NCI-H146 (cell line): ENCODE measurements around the gene NEK1.
"Not testable (repeated sequence)": the region's sequence is repeated elsewhere in the genome, so short reads cannot be mapped to it uniquely, and the experiment has no call there.

Source experiments
- DNase-seq: peaks from one replicate; lab custom pipeline; 2025; lab: John Stamatoyannopoulos, UW

Gene NEK1

DNA sequence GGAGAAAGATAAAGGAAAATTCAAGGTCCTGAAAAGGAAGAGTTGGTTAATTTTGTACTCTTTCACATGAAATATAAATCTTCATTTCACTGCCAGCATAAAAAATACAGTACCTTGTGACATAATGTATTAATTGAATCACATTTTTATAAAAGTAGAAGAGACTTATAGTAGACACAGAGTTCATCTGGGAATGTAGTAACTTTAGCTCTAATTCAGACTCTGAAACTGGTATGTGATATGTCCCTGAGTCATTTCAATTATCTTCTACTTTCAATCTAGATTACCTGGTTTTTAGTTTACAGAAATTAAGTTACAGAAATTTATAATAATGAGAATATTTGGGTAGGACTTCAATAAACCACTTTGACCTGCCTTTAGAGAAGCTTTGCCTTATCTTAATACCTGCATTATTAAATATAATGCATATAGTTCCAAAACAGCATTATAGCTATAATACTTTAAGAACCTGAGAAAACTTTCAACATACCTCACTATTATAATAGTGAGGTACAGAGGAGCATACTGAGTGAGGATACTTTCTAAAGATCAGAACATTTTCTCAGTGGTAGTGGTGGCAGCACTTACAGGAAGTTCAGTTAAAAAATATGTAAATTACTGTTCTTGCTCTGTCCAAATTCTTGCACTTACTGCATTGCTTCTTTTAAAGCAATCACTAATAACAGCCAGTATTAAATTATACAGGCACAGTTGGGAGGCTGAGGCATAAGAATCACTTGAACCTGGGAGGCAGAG lies 11.2 kb downstream of the NEK1 start:
- DNase-seq, result no peak

DNA sequence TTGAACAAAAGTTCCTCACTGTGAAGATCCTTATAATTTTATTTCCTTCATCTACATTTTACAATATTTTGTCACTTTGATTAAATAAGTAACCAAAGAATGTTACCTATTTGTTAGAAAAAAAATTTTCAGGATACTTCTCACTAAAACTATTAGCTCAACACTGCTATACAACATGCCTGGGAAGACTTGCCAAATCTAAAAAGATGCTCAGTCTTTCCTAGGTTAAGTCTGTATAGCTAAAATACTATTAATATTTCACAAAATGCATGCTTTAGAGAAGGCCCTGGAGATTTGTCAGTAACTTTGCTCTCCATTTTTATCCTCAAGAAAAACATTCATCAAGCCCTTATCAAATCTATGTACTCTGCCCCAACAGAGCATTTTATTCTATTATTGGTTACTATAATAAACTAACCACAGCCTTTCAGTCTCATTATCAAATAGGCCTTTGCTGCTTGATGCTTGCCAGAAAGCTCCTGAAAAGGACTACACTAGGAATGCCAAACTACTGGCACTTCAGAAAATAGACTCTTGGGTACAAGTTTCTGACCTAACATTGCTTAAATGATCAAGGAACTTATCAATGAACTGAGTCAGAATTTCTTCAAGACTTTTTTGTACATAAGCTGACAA lies 17.7 kb downstream of the NEK1 start:
- no peak for DNase-seq

DNA sequence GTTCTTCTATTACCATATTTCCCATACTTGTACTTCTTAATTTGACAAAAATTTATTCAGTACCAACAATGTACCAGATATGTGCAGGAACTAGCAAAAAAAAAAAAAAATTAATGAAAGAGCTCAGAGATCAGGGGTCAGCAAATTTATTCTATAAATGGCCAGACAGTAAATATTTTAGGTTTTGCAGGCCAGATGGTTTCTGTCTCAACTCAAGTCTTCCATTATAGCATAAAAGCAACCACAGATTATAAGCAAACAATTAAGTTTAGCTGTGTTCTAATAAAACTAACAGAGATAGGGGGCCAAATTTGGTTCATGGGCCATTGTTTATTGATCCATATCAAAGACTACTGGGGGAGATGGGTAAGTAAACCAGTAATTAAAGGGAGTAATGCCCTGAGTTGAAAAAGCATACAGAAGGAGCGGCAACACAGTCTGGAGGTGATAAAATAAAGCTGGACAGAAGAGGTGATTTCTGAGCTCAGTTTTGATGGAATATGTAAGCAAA lies 19.3 kb downstream of the NEK1 start:
- no peak for DNase-seq

- no peak for DNase-seq
Measured at GRCh38 chr4:169583563-169583962, 28.8 kb downstream of the NEK1 start.

- no peak for DNase-seq
Measured at GRCh38 chr4:169582706-169583105, 29.7 kb downstream of the NEK1 start.

DNA sequence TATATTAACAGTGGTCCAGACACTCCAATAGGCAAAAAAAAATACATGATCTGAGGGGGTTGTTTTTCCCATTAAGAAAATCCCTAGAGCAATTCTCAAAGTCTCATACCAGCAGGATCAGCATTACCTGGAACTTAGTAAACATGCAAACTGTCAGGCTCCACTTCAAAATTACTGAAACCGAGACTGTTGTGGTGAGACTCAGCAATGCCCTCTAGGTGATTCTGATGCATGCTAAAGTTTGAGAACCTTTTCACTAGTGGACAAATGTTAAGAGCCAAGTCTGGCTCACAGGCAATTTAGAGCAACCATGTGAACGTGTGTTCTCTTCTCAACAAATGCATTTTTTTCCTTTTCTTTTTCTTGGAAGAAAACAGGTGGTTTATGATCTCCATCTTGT lies 30.2 kb downstream of the NEK1 start:
- no peak for DNase-seq

- DNase-seq, result no peak
Measured at GRCh38 chr4:169573889-169574288, 38.5 kb downstream of the NEK1 start.

- no peak for DNase-seq
Measured at GRCh38 chr4:169571435-169571834, 40.9 kb downstream of the NEK1 start.

DNA sequence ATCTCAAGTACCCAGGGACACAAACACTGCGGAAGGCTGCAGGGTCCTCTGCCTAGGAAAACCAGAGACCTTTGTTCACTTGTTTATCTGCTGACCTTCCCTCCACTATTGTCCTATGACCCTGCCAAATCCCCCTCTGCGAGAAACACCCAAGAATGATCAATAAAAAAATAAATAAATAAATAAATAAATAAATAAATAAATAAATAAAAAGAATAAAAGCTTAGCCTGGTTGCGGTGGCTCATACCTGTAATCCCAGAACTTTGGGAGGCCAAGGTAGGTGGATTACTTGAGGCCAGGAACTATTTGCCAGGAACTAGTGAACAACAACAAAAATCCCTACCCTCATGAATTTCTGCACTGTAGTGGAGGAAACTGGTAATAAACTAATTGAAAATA lies 41.4 kb downstream of the NEK1 start:
- DNase-seq, result not testable (repeated sequence)

GRCh38 chr4:169570266-169570665 lies 42.1 kb downstream of the NEK1 start:
- DNase-seq, result not testable (repeated sequence)

- not testable (repeated sequence) for DNase-seq
Measured at GRCh38 chr4:169569188-169569587, 43.2 kb downstream of the NEK1 start.

DNA sequence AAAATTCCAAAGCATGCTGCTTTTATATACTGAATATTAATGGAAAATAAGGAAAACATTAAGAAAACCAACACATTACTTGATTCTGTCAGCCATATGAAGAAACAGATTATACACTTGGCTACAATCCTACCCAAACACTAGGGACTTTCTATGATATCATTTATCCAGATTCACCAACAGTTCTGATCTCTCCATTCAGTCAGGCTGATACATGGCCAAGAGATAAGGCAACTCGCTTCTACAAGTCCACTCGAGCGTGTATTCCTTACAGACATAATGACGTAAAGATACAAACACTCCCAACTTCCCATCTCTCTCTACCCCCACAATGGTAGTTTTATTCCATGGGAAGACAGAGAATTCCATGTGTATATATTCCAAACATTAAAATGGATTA lies 44.5 kb downstream of the NEK1 start:
- DNase-seq, result no peak

GRCh38 chr4:169566021-169566818 lies 46.2 kb downstream of the NEK1 start:
- peak; percentile 18 for DNase-seq

- DNase-seq, result no peak
Measured at GRCh38 chr4:169565606-169566005, 46.8 kb downstream of the NEK1 start.

DNA sequence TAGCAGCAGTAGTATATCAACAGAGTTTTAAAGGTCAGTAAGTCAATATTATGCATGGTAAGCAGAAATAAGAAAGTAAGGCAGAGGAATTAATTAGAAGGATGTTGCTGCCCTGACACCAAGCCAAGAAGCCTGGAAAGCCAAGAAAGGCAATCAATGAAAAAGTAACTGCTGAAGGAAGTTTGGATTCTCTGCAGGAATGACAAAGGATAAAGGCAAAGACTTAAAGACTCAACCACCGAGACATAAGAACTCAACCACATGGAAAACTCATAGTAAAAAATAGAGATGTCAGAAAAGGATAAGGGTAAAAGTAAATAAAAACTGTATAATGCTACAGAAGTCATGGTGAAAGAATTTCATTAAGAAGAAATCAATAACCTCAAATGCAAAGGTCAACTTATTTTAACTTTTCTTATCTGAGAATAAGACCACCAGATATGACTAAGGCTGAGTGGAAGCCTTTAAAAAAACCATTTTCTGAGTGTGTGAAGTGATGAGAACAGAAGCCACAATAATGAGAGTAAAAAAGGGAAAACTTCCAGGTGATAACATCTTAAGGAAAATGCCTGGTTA lies 55.2 kb downstream of the NEK1 start:
- no peak for DNase-seq

DNA sequence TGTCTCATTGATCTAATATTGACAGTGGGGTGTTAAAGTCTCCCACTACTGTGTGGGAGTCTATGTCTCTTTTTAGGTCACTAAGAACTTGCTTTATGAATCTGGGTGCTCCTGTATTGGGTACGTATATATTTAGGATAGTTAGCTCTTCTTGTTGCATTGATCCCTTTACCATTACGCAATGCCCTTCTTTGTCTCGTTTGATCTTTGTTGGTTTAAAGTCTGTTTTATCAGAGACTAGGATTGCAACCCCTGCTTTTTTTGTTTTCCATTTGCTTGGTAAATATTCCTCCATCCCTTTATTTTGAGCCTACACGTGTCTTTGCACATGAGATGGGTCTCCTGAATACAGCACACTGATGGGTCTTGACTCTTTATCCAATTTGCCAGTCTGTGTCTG lies 65.8 kb downstream of the NEK1 start:
- not testable (repeated sequence) for DNase-seq

GRCh38 chr4:169540774-169541173 lies 71.6 kb downstream of the NEK1 start:
- no peak for DNase-seq

DNA sequence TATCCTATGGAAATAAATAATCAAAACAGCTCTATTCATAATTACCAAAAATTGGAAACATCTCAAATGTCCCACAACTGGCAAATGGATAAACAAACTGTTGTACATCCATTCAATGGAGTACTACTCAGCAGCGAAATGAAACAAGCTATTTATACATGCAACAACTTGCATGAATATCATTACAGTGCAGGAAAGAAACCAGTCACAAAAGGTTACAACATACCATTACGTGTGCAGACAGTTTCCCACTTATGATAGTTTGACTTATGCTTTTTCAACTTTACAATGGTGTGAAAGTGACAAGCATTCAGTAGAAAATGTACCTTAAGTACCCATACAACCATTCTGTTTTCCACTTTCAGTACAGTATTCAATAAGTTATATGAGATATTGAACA lies 82.3 kb downstream of the NEK1 start:
- DNase-seq, result no peak

- DNase-seq, result no peak
Measured at GRCh38 chr4:169523796-169524195, 88.6 kb downstream of the NEK1 start.

GRCh38 chr4:169510617-169511016 lies 101.8 kb downstream of the NEK1 start:
- no peak for DNase-seq

DNA sequence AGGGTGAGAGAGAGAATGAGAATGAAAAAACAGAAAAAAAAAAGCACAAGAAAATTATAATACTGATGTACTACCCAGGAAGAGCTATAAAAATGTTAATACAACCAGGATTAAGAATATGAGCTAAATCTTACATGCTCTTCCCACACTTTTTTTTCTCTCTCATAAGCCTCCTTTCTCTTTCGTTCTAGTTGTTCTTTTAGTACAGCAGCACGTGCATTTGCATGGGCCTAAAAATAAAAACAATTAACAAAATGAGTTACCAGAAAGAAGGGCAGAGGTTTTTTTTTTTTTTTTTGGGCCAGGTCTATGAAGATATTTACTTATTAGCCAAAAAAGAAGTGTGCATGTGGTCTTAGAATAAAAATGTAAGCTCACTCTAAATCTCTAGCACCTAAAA lies 105.5 kb downstream of the NEK1 start:
- no peak for DNase-seq

GRCh38 chr4:169499907-169500306 lies 112.5 kb downstream of the NEK1 start:
- not testable (repeated sequence) for DNase-seq
